ENCODE data around the gene ST8SIA3.

GRCh38 chr18:57410749-57411148 lies 58.4 kb downstream of the ST8SIA3 start:
- TF ChIP-seq CTCF (IDR thresholded peaks at IDR 0.05; ENCODE audit: insufficient read depth, low read length) (no peak), POLR2AphosphoS5 (IDR thresholded peaks at IDR 0.05; ENCODE audit: low read depth) (no peak), SPI1 (IDR thresholded peaks at IDR 0.05; ENCODE audit: borderline replicate concordance, low read depth) (no peak), GABPA (IDR thresholded peaks at IDR 0.05; ENCODE audit: low read depth) (no peak)
- TF ChIP-seq, protein P1, sequence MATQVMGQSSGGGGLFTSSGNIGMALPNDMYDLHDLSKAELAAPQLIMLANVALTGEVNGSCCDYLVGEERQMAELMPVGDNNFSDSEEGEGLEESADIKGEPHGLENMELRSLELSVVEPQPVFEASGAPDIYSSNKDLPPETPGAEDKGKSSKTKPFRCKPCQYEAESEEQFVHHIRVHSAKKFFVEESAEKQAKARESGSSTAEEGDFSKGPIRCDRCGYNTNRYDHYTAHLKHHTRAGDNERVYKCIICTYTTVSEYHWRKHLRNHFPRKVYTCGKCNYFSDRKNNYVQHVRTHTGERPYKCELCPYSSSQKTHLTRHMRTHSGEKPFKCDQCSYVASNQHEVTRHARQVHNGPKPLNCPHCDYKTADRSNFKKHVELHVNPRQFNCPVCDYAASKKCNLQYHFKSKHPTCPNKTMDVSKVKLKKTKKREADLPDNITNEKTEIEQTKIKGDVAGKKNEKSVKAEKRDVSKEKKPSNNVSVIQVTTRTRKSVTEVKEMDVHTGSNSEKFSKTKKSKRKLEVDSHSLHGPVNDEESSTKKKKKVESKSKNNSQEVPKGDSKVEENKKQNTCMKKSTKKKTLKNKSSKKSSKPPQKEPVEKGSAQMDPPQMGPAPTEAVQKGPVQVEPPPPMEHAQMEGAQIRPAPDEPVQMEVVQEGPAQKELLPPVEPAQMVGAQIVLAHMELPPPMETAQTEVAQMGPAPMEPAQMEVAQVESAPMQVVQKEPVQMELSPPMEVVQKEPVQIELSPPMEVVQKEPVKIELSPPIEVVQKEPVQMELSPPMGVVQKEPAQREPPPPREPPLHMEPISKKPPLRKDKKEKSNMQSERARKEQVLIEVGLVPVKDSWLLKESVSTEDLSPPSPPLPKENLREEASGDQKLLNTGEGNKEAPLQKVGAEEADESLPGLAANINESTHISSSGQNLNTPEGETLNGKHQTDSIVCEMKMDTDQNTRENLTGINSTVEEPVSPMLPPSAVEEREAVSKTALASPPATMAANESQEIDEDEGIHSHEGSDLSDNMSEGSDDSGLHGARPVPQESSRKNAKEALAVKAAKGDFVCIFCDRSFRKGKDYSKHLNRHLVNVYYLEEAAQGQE (IDR thresholded peaks at IDR 0.05; ENCODE audit: insufficient replicate concordance, low read depth), result no peak
